PC-3 (cell line): ENCODE data around the gene KMT2E. TPM values are rescaled to one million over a fixed set of nuclear protein-coding genes. Genes with fewer than 3 reads are reported as not detected.
A peak's percentile ranks its signal among the peaks of the same experiment; 100 is the strongest.

Experiments used
- ATAC-seq: fragments of 200-7000 bp; cut with Tn5 transposase; 2 replicates; pipeline ENCODE4 v1.9.1; 2020; ENCODE audit warnings: mild to moderate bottlenecking, moderate library complexity
- BruUV-seq: library from RNA; stranded (reverse); fragments of 400-500 nt; replicated peaks from 2 replicates; lab custom pipeline; 2021; lab: Mats Ljungman, UMichigan
- CTCF ChIA-PET: fragments of 300-600 bp; sonication (Branson Sonifier 250); formaldehyde crosslinking; loops from one replicate; lab custom pipeline; 2022; ENCODE audit warnings: antibody characterized with exemption; lab: Charles Lee
- POLR2A ChIA-PET: fragments of 300-600 bp; sonication (Branson Sonifier 250); formaldehyde crosslinking; loops from one replicate; lab custom pipeline; 2022; ENCODE audit warnings: antibody characterized with exemption; ENCODE audit not compliant: unreplicated experiment; lab: Charles Lee
- DNase-seq: peaks from one replicate; pipeline ENCODE4 v3.0.0-alpha.2; 2015
- H2AFZ ChIP-seq: fragments of 300-600 bp; sonication (generic); 2 replicates; pipeline ENCODE4 v1.6.0; 2016; ENCODE audit warnings: antibody characterized with exemption, low read length
- H3F3A ChIP-seq: fragments of 300-600 bp; sonication (generic); one replicate; pipeline ENCODE4 v1.6.0; 2017; ENCODE audit warnings: antibody characterized with exemption, low read length, control low read depth, mild to moderate bottlenecking; ENCODE audit not compliant: unreplicated experiment
- H3K27ac ChIP-seq: fragments of 300-600 bp; sonication (generic); 2 replicates; pipeline ENCODE4 v1.5.1; 2016; ENCODE audit warnings: mild to moderate bottlenecking, low read length
- H3K27me3 ChIP-seq: fragments of 300-600 bp; sonication (generic); 2 replicates; pipeline ENCODE4 v1.6.1; 2016; ENCODE audit warnings: low read length, mixed read lengths
- H3K36me3 ChIP-seq: fragments of 300-600 bp; sonication (generic); 2 replicates; pipeline ENCODE4 v1.6.1; 2016; ENCODE audit warnings: low read depth, mixed run types, low read length, mixed read lengths
- H3K4me1 ChIP-seq: fragments of 300-600 bp; sonication (generic); 2 replicates; pipeline ENCODE4 v1.5.1; 2016; ENCODE audit warnings: low read length; ENCODE audit not compliant: insufficient read depth
- H3K4me2 ChIP-seq: fragments of 300-600 bp; sonication (generic); 2 replicates; pipeline ENCODE4 v1.6.0; 2016; ENCODE audit warnings: low read length
- H3K4me3 ChIP-seq: fragments of 300-600 bp; sonication (generic); 2 replicates; pipeline ENCODE4 v1.5.1; 2016; ENCODE audit warnings: mild to moderate bottlenecking, low read length, mixed read lengths
- H3K79me2 ChIP-seq: fragments of 300-600 bp; sonication (generic); 2 replicates; pipeline ENCODE4 v1.6.1; 2017; ENCODE audit warnings: low read length, mixed read lengths
- H3K9ac ChIP-seq: fragments of 300-600 bp; sonication (generic); 2 replicates; pipeline ENCODE4 v1.6.0; 2016; ENCODE audit warnings: mild to moderate bottlenecking, low read length
- H3K9me2 ChIP-seq: fragments of 300-600 bp; sonication (generic); replicated peaks from 2 replicates; pipeline ENCODE4 v1.6.1; 2016; ENCODE audit warnings: mixed run types, low read length, mixed read lengths
- H3K9me3 ChIP-seq: fragments of 300-600 bp; sonication (generic); 2 replicates; pipeline ENCODE4 v1.6.1; 2016; ENCODE audit warnings: low read length, mixed read lengths
- H4K20me1 ChIP-seq: fragments of 300-600 bp; sonication (generic); 2 replicates; pipeline ENCODE4 v1.6.1; 2016; ENCODE audit warnings: low read length, mixed read lengths
- EZH2 ChIP-seq: fragments of 300-600 bp; sonication (generic); IDR thresholded peaks from one replicate; pipeline ENCODE4 v1.6.1; 2017; ENCODE audit warnings: antibody characterized with exemption, mild to moderate bottlenecking, low read length; ENCODE audit not compliant: unreplicated experiment
- EZH2phosphoT487 ChIP-seq: fragments of 300-600 bp; sonication (generic); IDR thresholded peaks from 2 replicates; pipeline ENCODE4 v1.6.1; 2018; ENCODE audit warnings: mild to moderate bottlenecking, antibody characterized with exemption, low read length, borderline replicate concordance
- intact Hi-C: fragments of 100-400 bp; cut with micrococcal nuclease; formaldehyde crosslinking; loops from 2 replicates; pipeline ENCODE4 v1.9.0; 2023
- total RNA-seq: library from RNA; depleted of rRNA; stranded (reverse); fragments of >200 nt; gene quantifications from 2 replicates; pipeline ENCODE4 v1.2.3, GENCODE V29; 2014
- TF ChIP-seq, protein P1 (sequence below): fragments of 300-600 bp; sonication (generic); conservative IDR thresholded peaks from 2 replicates; pipeline ENCODE4 v1.5.1; 2017; ENCODE audit warnings: antibody characterized with exemption, low read depth, mild to moderate bottlenecking, low read length

KMT2E gene
- total RNA-seq, 1 experiment from 2014 or later, result 21.8 TPM

DNA sequence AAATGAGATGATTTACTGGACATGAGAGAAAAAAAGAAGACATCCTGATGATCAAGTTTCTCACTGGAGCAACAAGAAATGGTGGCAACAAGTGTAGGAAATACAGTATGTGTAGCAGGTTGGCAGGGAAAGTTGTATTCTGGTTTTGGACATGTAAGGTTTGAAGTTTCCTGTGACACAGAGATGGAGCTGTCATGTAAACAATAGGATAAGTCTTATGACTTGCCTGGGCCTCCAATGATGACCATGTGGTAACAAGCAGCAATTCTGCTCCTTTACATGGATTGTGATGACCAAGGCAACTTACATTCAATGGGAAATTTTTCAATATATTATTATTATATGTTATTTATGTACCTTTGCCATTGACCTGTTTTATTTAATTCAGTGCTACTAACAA lies 125.4 kb downstream of the KMT2E start:
- no TSS peak for BruUV-seq
- Histone ChIP-seq H3K4me3 (no peak overlapping the region), H3K36me3 (peaks cover 7% of the 10 kb centered on the region; the same call in 1 of the 2 replicates), H3K27me3 (no peaks in the 10 kb centered on the region), H4K20me1 (no peaks in the 10 kb centered on the region), H3K9me2 (no peaks in the 10 kb centered on the region), H3K4me2 (no peak overlapping the region), H3K9me3 (no peaks in the 10 kb centered on the region), H3K27ac (no peak overlapping the region), H3K4me1 (peaks cover 11% of the 10 kb centered on the region), H3F3A (no peaks in the 10 kb centered on the region), H3K79me2 (peaks cover 7% of the 10 kb centered on the region; the same call in 1 of the 2 replicates), H2AFZ (no peak overlapping the region), H3K9ac (no peak overlapping the region)
- no peak for DNase-seq
- CTCF ChIA-PET, result no interaction called here
- ATAC-seq, result no peak
- intact Hi-C loops, result no loop called here
- no peak for TF ChIP-seq EZH2phosphoT487
- TF ChIP-seq EZH2, result no peak
- TF ChIP-seq, protein P1, sequence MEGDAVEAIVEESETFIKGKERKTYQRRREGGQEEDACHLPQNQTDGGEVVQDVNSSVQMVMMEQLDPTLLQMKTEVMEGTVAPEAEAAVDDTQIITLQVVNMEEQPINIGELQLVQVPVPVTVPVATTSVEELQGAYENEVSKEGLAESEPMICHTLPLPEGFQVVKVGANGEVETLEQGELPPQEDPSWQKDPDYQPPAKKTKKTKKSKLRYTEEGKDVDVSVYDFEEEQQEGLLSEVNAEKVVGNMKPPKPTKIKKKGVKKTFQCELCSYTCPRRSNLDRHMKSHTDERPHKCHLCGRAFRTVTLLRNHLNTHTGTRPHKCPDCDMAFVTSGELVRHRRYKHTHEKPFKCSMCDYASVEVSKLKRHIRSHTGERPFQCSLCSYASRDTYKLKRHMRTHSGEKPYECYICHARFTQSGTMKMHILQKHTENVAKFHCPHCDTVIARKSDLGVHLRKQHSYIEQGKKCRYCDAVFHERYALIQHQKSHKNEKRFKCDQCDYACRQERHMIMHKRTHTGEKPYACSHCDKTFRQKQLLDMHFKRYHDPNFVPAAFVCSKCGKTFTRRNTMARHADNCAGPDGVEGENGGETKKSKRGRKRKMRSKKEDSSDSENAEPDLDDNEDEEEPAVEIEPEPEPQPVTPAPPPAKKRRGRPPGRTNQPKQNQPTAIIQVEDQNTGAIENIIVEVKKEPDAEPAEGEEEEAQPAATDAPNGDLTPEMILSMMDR, result no peak
- POLR2A ChIA-PET, result no interaction called here

DNA sequence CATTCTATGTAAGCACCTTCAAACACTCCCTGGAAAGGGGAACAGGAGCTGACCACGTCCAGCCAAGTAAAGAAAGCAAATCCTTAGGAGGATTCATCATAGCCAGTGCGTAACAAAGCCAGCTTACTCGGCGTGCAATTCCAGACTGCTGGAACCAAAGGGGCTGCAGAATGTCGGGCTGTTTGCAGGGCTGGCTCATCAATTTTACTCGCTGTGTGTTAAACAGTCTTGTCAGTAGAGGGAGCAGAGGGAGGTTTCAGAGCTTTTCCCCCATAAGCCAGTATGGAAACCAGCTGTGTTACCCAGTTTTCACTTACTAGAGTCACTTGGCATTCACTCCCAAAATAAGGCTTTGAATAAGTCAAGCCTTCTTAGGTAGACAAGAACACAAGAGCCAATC lies 127.1 kb downstream of the KMT2E start:
- no TSS peak for BruUV-seq
- H3K4me1 ChIP-seq, result peaks cover 9% of the 10 kb centered on the region
- H3K9me3 ChIP-seq, result no peaks in the 10 kb centered on the region
- peaks cover 7% of the 10 kb centered on the region; the same call in 1 of the 2 replicates for H3K79me2 ChIP-seq
- ATAC-seq (peak; percentile 50; the same call in 1 of the 2 replicates), DNase-seq (peak; percentile 27)
- H2AFZ ChIP-seq, result no peak overlapping the region
- H3K4me2 ChIP-seq, result no peak overlapping the region
- no peak overlapping the region for H3K9ac ChIP-seq
- TF ChIP-seq, protein P1, result peak; percentile 59; the same call in 1 of the 2 replicates
- no peak for TF ChIP-seq EZH2phosphoT487
- no peaks in the 10 kb centered on the region for H3K27me3 ChIP-seq
- CTCF ChIA-PET, result interaction anchor here (0.6 kb wide), 2 partner anchors 84 to 650 kb away, joined by 3 to 4 read pairs; no protein-coding TSS in a partner anchor
- no peaks in the 10 kb centered on the region for H3K9me2 ChIP-seq
- H3K27ac ChIP-seq, result no peak overlapping the region
- H3K36me3 ChIP-seq, result peaks cover 7% of the 10 kb centered on the region; the same call in 1 of the 2 replicates
- no peak overlapping the region for H3K4me3 ChIP-seq
- POLR2A ChIA-PET, result no interaction called here
- no peaks in the 10 kb centered on the region for H4K20me1 ChIP-seq
- intact Hi-C loops, result loop anchor here (2.0 kb wide), 1 partner anchor 196 kb away; no protein-coding TSS in a partner anchor
- no peaks in the 10 kb centered on the region for H3F3A ChIP-seq

DNA sequence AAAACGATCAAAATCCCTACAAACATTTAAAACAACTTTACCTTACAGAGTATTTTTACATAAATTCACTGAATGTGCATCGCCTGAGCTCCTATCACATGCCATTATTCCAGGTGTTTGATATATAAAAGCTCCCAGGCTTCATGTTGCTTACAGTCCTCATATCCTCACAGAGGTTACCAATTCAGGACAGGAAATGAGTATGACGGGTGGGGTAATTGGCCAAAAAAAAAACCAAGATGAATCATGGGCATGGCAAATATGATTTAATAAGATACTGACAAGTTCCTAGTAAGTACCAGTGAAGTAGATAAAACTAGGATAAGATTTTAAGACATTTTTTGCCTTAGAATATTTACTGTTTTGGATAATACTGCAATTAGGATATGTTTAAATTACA lies 135.8 kb downstream of the KMT2E start:
- no peaks in the 10 kb centered on the region for H3K27me3 ChIP-seq
- intact Hi-C loops, result loop anchor here (5.0 kb wide), 1 partner anchor 67 kb away; no protein-coding TSS in a partner anchor
- H3K9me2 ChIP-seq, result no peaks in the 10 kb centered on the region
- no peak for TF ChIP-seq EZH2
- TF ChIP-seq EZH2phosphoT487, result no peak
- TF ChIP-seq, protein P1, result no peak
- H3K27ac ChIP-seq, result peak overlapping the region; percentile 64
- no peaks in the 10 kb centered on the region; the same call in 1 of the 2 replicates for H3K36me3 ChIP-seq
- H3K4me3 ChIP-seq, result no peak overlapping the region
- H3K9ac ChIP-seq, result peak overlapping the region; percentile 10
- CTCF ChIA-PET, result interaction anchor here (0.5 kb wide), 1 partner anchor 18 kb away, joined by 3 read pairs; no protein-coding TSS in a partner anchor
- no peaks in the 10 kb centered on the region for H4K20me1 ChIP-seq
- H3K4me2 ChIP-seq, result peak overlapping the region; percentile 49
- no peak overlapping the region for H2AFZ ChIP-seq
- DNase-seq, result peak; percentile 86
- POLR2A ChIA-PET, result interaction anchor here (0.5 kb wide), 1 partner anchor 123 kb away, joined by 13 read pairs; no protein-coding TSS in a partner anchor
- H3K9me3 ChIP-seq, result no peaks in the 10 kb centered on the region
- H3K79me2 ChIP-seq, result no peaks in the 10 kb centered on the region
- no TSS peak for BruUV-seq
- H3F3A ChIP-seq, result no peaks in the 10 kb centered on the region
- peaks cover 14% of the 10 kb centered on the region for H3K4me1 ChIP-seq
- peak; percentile 93 for ATAC-seq
